GM19099 (cell line): ENCODE data around the gene LINGO3.

Experiments
- POLR2A ChIP-seq: IDR thresholded peaks from 3 replicates; pipeline ENCODE4 v1.6.1; 2011; ENCODE audit warnings: low read depth; ENCODE audit not compliant: insufficient read length; ENCODE audit errors: extremely low read depth

Gene LINGO3

DNA sequence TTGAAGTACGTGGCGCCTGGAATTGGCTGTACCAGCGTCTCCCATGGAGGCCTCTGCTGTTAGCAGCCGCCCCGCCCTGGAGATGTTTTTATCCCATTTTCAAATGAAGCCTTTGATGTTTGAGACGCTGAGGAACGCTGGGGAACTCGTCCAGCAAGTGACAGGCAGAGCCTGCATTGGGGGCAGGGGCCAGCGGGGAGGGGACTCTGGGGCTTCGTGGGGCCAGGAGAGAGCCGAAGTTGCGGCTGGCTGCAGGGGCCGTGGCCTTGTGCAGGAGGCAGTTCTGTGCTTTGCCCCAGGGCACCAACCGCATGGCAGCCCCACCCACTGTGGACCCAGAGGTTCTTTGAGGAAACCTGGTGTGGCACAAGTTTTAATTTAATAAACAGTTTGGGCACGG is 34.0 kb upstream of the LINGO3 start:
- no peak for TF ChIP-seq POLR2A

DNA sequence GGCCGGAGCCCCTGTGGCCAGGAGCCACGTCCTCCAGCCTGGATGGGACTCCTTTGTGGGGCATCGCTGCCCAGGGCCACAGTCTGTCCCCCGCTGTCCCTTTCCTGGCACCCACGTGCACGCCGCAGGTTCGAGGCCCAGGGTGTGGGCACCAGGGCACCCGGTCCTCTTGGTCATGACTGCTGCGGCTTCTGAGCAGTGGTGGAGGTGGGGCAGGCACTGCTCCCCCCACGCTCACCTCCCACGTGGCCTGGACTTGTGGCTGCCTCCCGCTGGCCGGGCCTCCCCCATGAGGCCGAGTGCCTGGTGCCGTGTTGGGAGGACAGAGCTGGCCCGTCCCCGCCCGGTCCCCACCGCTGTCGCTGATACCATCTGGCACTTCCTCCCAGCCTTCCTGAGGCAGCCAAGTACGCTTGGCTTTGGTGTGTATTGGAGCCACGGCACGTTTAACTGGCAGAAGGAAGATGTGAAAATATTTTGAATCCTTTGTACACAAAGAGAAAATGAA is 33.3 kb upstream of the LINGO3 start:
- TF ChIP-seq POLR2A, result no peak

GRCh38 chr19:2340496-2341243 is 32.7 kb upstream of the LINGO3 start:
- TF ChIP-seq POLR2A, result no peak

GRCh38 chr19:2339644-2340310 is 31.8 kb upstream of the LINGO3 start:
- no peak for TF ChIP-seq POLR2A

- no peak for TF ChIP-seq POLR2A
Measured at GRCh38 chr19:2338751-2339643, 31.0 kb upstream of the LINGO3 start.

DNA sequence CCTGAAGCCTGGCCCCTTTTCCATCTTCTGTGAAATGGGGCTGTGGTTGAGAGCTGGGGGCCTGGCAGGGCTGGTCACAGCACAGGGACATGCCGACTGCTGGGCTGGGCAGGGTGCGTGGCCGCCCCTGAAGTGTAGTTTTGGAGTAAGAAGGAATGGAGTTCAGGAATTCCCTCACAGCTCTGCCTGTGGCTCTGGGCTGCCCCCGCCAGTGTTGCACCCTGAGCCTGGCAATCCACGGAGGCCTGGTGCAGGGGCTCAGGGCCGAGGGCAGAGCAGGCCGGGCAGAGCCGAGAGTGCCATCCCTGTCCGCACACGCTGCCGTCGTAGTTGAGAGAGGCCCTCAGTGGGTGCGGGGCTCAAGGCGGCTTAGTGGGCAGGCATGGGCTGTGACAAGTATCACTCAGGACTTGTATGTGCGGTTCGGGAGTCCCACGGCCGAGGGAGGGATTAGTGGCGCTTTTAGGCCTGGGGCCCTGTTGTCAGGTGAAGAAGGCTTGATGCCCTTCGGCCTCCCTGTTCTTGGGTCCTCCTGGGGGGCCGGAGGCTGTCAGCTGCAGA is 30.2 kb upstream of the LINGO3 start:
- TF ChIP-seq POLR2A, result no peak

DNA sequence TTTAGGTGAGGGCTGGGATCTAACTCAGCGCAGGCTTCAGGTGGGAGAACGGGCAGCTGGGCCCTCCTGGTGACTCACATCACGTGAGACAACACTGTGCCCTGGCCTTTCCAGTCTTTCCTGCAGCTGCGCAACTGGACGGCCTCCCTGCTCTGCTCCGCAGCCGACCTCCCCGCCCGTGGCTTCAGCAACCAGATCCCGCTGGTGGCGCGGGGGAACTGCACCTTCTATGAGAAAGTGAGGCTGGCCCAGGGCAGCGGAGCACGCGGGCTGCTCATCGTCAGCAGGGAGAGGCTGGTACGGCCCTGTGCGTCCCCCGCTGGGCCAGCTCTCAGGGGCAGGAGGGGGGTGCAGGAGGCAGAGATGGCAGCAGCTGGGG is 29.4 kb upstream of the LINGO3 start:
- no peak for TF ChIP-seq POLR2A

GRCh38 chr19:2336528-2337328 is 28.8 kb upstream of the LINGO3 start:
- no peak for TF ChIP-seq POLR2A

DNA sequence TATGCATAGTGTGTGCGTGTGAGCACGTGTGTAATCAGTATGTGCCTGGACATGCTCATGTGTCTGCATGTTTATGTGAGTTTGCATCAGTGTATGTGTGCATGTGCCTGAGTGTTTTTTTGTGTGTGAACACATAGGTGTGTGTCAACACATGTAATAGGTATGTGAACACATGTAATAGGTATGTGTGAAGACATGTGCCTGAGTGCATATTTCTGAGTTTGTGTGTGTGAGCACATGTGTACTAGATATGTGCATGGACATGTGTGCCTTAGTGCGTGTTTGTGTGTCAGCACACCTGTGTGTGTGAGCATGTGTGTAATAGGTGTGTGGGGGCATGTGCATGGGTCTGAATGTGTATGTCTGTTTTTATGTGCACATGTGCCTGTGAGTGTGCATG is 27.9 kb upstream of the LINGO3 start:
- TF ChIP-seq POLR2A, result no peak

- no peak for TF ChIP-seq POLR2A
Measured at GRCh38 chr19:2334986-2335846, 27.3 kb upstream of the LINGO3 start.

DNA sequence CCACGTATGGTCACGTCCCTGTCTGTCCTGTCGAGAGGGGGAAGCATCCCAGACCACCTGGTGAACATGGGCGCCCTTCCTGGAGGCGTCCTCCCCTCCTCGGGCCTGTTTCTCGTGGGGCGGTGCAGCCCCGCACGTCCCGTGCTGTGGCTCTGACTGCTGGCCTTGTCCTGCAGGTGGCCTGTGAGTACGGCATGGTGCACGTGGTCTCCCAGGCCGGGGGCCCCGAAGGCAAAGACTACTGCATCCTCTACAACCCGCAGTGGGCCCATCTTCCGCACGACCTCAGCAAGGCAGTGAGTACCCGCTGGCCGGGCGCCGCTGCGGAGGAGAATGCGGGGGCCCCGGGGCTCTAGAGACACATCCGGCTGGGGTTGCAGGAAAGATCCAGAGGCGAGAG is 26.5 kb upstream of the LINGO3 start:
- TF ChIP-seq POLR2A, result no peak

DNA sequence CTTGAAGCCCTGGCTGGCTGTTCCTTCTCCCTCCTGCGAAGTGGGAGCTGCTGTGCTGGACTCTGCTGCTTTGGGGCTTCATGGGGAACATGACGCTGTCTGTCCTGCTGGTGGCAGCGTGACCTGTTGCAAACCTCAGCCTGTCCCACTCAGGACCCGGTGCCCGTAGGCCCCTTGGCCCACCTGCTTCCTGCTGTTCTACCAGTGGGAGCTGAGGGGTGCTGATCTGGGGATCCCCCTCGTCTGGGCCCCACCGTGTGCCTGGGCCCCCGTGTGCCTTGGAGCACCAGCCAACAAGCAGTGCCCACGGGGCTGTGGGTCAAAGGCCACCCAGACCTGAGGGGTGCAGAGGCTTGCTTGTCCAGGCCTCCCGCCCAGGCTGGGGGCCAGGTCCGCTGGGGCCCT is 25.9 kb upstream of the LINGO3 start:
- TF ChIP-seq POLR2A, result no peak

GRCh38 chr19:2333027-2333806 is 25.3 kb upstream of the LINGO3 start:
- no peak for TF ChIP-seq POLR2A
